GM12878 (cell line): ENCODE measurements around the gene C1orf53. TPM values are rescaled to one million over a fixed set of nuclear protein-coding genes. Genes with fewer than 3 reads are reported as not detected.

Experiments
- ATAC-seq: fragments of 200-7000 bp; cut with Tn5 transposase; 3 replicates; pipeline ENCODE4 v1.9.1; 2020; ENCODE audit warnings: mild to moderate bottlenecking, moderate library complexity
- BruUV-seq: library from RNA; stranded (reverse); fragments of 400-500 nt; replicated peaks from 2 replicates; lab custom pipeline; 2021; lab: Mats Ljungman, UMichigan
- CTCF ChIA-PET: fragments of 300-600 bp; sonication (Branson Sonifier 250); formaldehyde crosslinking; extraction: SDS; loops from one replicate; lab custom pipeline; 2021; ENCODE audit warnings: inconsistent platforms; lab: Yijun Ruan, JAX
- POLR2A ChIA-PET: fragments of 350-600 bp; formaldehyde crosslinking; extraction: SDS; loops from one replicate; lab custom pipeline; 2021; ENCODE audit warnings: inconsistent platforms; lab: Charles Lee
- RAD21 ChIA-PET: fragments of 300-600 bp; sonication (Branson Sonifier 250); formaldehyde crosslinking; loops from one replicate; lab custom pipeline; 2023; ENCODE audit warnings: antibody characterized with exemption; ENCODE audit not compliant: unreplicated experiment; lab: Charles Lee
- SMC1A ChIA-PET: fragments of 300-600 bp; sonication (Branson Sonifier 250); formaldehyde crosslinking; loops from one replicate; lab custom pipeline; 2023; ENCODE audit not compliant: unreplicated experiment, uncharacterized antibody; lab: Charles Lee
- DNase-seq: peaks from one replicate; pipeline ENCODE4 v3.0.0-alpha.2; 2011; ENCODE audit warnings: low read depth, low spot score
- FAIRE-seq: peaks from 3 replicates; lab custom pipeline; 2011; peaks lifted over from hg19 to GRCh38; lab: Jason Lieb, UNC
- H2AFZ ChIP-seq: 2 replicates; pipeline ENCODE4 v1.6.0; 2011; ENCODE audit warnings: low read depth, low read length, control low read depth; ENCODE audit not compliant: control insufficient read depth
- H3K27ac ChIP-seq: 2 replicates; pipeline ENCODE4 v1.5.1; 2011; ENCODE audit warnings: control low read depth; ENCODE audit not compliant: control insufficient read depth, insufficient read depth
- H3K27me3 ChIP-seq, 2 experiments: replicated peaks in 1 of 2; 2 replicates each; pipeline versions ENCODE4 v1.6.0 to v1.6.1; 2011; ENCODE audit warnings: low read length in 1 of 2; ENCODE audit not compliant: control insufficient read depth in 2 of 2, insufficient read depth in 2 of 2
- H3K36me3 ChIP-seq, 2 experiments: 2 replicates each; pipeline ENCODE4 v1.5.1; 2011; ENCODE audit warnings: low read length in 1 of 2; ENCODE audit not compliant: control insufficient read depth in 2 of 2, insufficient read depth in 2 of 2
- H3K4me1 ChIP-seq: 2 replicates; pipeline ENCODE4 v1.6.1; 2011; ENCODE audit warnings: mild to moderate bottlenecking, low read length, moderate library complexity, mixed read lengths; ENCODE audit not compliant: control insufficient read depth, insufficient read depth
- H3K4me2 ChIP-seq: 2 replicates; pipeline ENCODE4 v1.6.0; 2011; ENCODE audit warnings: control low read depth; ENCODE audit not compliant: control insufficient read depth, insufficient read depth
- H3K4me3 ChIP-seq: fragments of 200-600 bp; sonication (generic); 2 replicates; pipeline ENCODE4 v1.5.1; 2016
- H3K79me2 ChIP-seq: 2 replicates; pipeline ENCODE4 v1.6.0; 2011; ENCODE audit warnings: low read length; ENCODE audit not compliant: control insufficient read depth, insufficient read depth
- H3K9ac ChIP-seq: 2 replicates; pipeline ENCODE4 v1.8.0; 2011; ENCODE audit warnings: low read length, control low read depth, mixed read lengths; ENCODE audit not compliant: control insufficient read depth, insufficient read depth
- H3K9me3 ChIP-seq: replicated peaks from 3 replicates; pipeline ENCODE4 v1.5.1; 2011; ENCODE audit warnings: mild to moderate bottlenecking, low read length; ENCODE audit not compliant: control insufficient read depth, insufficient read depth
- H4K20me1 ChIP-seq: 2 replicates; pipeline ENCODE4 v1.6.0; 2011; ENCODE audit not compliant: control insufficient read depth, insufficient read depth
- BRCA1 ChIP-seq: IDR thresholded peaks from 2 replicates; pipeline ENCODE4 v1.6.1; 2011; ENCODE audit warnings: low read depth, low read length, improper control_type of control experiment
- CREB1 ChIP-seq: IDR thresholded peaks from 2 replicates; pipeline ENCODE4 v1.6.1; 2012; ENCODE audit warnings: low read depth, mild to moderate bottlenecking, inconsistent platforms
- CREM ChIP-seq: IDR thresholded peaks from 2 replicates; pipeline ENCODE4 v1.6.1; 2014; ENCODE audit warnings: antibody characterized with exemption, low read depth
- GABPA ChIP-seq: IDR thresholded peaks from 2 replicates; pipeline ENCODE4 v1.6.1; 2014; ENCODE audit warnings: antibody characterized with exemption, low read depth, mild to moderate bottlenecking, inconsistent platforms
- KAT2A ChIP-seq: conservative IDR thresholded peaks from 2 replicates; pipeline ENCODE4 v1.6.1; 2011; ENCODE audit warnings: low read depth, low read length; ENCODE audit not compliant: control insufficient read depth
- MEF2A ChIP-seq: IDR thresholded peaks from 2 replicates; pipeline ENCODE4 v1.6.1; 2011; ENCODE audit warnings: low read depth, mild to moderate bottlenecking, low read length, moderate library complexity; ENCODE audit not compliant: insufficient read depth
- MXI1 ChIP-seq: fragments of 150-350 bp; IDR thresholded peaks from 2 replicates; pipeline ENCODE4 v1.6.1; 2011; ENCODE audit warnings: low read depth, mild to moderate bottlenecking, inconsistent platforms, low read length, improper control_type of control experiment
- RCOR1 ChIP-seq: conservative IDR thresholded peaks from 2 replicates; pipeline ENCODE4 v1.6.1; 2012; ENCODE audit warnings: low read depth, low read length, improper control_type of control experiment
- SREBF1 ChIP-seq: IDR thresholded peaks from 2 replicates; pipeline ENCODE4 v1.6.1; 2012; ENCODE audit warnings: mild to moderate bottlenecking, low read length
- SRF ChIP-seq, 2 experiments: IDR thresholded peaks; 2 replicates each; pipeline ENCODE4 v1.6.1; 2011; ENCODE audit warnings: low read depth in 2 of 2, low read length in 2 of 2, mild to moderate bottlenecking in 1 of 2, moderate library complexity in 1 of 2
- TAF1 ChIP-seq: IDR thresholded peaks from 2 replicates; pipeline ENCODE4 v1.6.1; 2011; ENCODE audit warnings: mild to moderate bottlenecking, low read depth, low read length, borderline replicate concordance
- WRNIP1 ChIP-seq: IDR thresholded peaks from 2 replicates; pipeline ENCODE4 v1.6.1; 2011; ENCODE audit warnings: low read depth, low read length, improper control_type of control experiment, borderline replicate concordance
- YBX1 ChIP-seq: fragments of 450-650 bp; IDR thresholded peaks from 2 replicates; pipeline ENCODE4 v1.6.1; 2016; ENCODE audit warnings: antibody characterized with exemption
- ZNF24 ChIP-seq: fragments of 450-650 bp; IDR thresholded peaks from 2 replicates; pipeline ENCODE4 v1.6.1; 2017; ENCODE audit warnings: antibody characterized with exemption, mild to moderate bottlenecking
- in situ Hi-C: fragments of 300-500 bp; cut with MboI; formaldehyde crosslinking; loops from 9 replicates; pipeline ENCODE4 v1.14.3; 2018; ENCODE audit warnings: mixed read lengths
- intact Hi-C: fragments of 100-400 bp; cut with micrococcal nuclease; formaldehyde crosslinking; loops from one replicate; pipeline ENCODE4 v1.14.2; 2022; ENCODE audit not compliant: unreplicated experiment
- polyA plus RNA-seq, 11 experiments: library from polyadenylated mRNA; depleted of rRNA in 4 of 11; unstranded in 6 of 11; stranded (reverse) in 5 of 11; fragments of >200 nt; fragmentation: Nextera tagmentation in 4 of 11; fragmentation: Illumina TruSeq in 1 of 11; extraction: Ambion mirVana in 4 of 11; extraction: Trizol in 1 of 11; gene quantifications; 1 replicate in 1 of 11; 2 replicates in 10 of 11; pipeline versions ENCODE4 v1.2.1 to v1.2.3, GENCODE V29; 2011 to 2016; ENCODE audit warnings: inconsistent platforms in 2 of 11, missing spikeins in 2 of 11, low read depth in 1 of 11
- total RNA-seq, 4 experiments: library from RNA; depleted of rRNA in 3 of 4; stranded (reverse); fragments of >200 nt in 3 of 4; fragmentation: Illumina TruSeq in 1 of 4; extraction: Trizol in 1 of 4; gene quantifications; 2 replicates each; pipeline versions ENCODE4 v1.2.1 to v1.2.3, GENCODE V29; 2013 to 2021
- TF ChIP-seq, protein P1 (sequence below): IDR thresholded peaks from 2 replicates; pipeline ENCODE4 v1.6.1; 2012; ENCODE audit warnings: low read depth, low read length, improper control_type of control experiment
- TF ChIP-seq, protein P2 (sequence below): fragments of 450-650 bp; formaldehyde crosslinking; IDR thresholded peaks from 2 replicates; pipeline ENCODE4 v1.4.0; 2022; ENCODE audit warnings: mild to moderate bottlenecking, moderate library complexity
- TF ChIP-seq, protein P3 (sequence below): fragments of 450-650 bp; IDR thresholded peaks from 2 replicates; pipeline ENCODE4 v1.6.1; 2018; ENCODE audit warnings: mild to moderate bottlenecking, low read depth, moderate library complexity; ENCODE audit not compliant: partially characterized antibody
- TF ChIP-seq, protein P4 (sequence below): fragments of 450-650 bp; IDR thresholded peaks from 2 replicates; pipeline ENCODE4 v1.6.1; 2017; ENCODE audit warnings: mild to moderate bottlenecking

The C1orf53 gene
- total and polyA plus RNA-seq, 10 of the 15 experiments (the other 5 are each of a cell fraction or from before 2014, with no cell fraction given), result 0.31 to 5.4 (median 0.59) TPM

DNA sequence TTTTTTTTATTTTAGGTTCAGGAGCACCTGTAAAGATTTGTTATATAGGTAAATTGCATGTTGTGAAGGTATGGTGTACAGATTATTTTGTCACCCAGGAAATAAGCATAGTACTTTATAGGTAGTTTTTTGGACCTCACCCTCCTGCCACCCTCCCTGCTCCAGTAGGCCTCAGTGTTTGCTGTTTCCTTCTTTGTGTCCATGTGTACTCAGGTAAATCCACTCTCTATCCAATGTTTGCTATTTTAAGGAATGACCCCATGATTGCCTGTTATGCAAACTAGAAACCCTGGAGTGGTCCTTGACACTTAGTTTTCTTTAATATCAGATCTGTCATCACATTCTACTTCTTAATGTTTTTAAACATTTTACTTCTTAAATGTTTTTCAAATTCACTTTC, 48.7 kb downstream of the C1orf53 start:
- BruUV-seq, result no TSS peak
- no peak overlapping the region for H2AFZ ChIP-seq
- DNase-seq (no peak), FAIRE-seq (no peak), ATAC-seq (no peak)
- TF ChIP-seq YBX1 (no peak), MXI1 (no peak), RCOR1 (no peak), GABPA (no peak), KAT2A (no peak), BRCA1 (no peak), CREB1 (no peak), WRNIP1 (no peak), MEF2A (no peak), CREM (no peak), SREBF1 (no peak), ZNF24 (no peak), SRF (IDR thresholded peaks at IDR 0.05; ENCODE audit: low read depth in 2 of 2, low read length in 2 of 2) (no peak), TAF1 (no peak)
- TF ChIP-seq, protein P1, sequence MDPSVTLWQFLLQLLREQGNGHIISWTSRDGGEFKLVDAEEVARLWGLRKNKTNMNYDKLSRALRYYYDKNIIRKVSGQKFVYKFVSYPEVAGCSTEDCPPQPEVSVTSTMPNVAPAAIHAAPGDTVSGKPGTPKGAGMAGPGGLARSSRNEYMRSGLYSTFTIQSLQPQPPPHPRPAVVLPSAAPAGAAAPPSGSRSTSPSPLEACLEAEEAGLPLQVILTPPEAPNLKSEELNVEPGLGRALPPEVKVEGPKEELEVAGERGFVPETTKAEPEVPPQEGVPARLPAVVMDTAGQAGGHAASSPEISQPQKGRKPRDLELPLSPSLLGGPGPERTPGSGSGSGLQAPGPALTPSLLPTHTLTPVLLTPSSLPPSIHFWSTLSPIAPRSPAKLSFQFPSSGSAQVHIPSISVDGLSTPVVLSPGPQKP, result no peak
- TF ChIP-seq, protein P2, sequence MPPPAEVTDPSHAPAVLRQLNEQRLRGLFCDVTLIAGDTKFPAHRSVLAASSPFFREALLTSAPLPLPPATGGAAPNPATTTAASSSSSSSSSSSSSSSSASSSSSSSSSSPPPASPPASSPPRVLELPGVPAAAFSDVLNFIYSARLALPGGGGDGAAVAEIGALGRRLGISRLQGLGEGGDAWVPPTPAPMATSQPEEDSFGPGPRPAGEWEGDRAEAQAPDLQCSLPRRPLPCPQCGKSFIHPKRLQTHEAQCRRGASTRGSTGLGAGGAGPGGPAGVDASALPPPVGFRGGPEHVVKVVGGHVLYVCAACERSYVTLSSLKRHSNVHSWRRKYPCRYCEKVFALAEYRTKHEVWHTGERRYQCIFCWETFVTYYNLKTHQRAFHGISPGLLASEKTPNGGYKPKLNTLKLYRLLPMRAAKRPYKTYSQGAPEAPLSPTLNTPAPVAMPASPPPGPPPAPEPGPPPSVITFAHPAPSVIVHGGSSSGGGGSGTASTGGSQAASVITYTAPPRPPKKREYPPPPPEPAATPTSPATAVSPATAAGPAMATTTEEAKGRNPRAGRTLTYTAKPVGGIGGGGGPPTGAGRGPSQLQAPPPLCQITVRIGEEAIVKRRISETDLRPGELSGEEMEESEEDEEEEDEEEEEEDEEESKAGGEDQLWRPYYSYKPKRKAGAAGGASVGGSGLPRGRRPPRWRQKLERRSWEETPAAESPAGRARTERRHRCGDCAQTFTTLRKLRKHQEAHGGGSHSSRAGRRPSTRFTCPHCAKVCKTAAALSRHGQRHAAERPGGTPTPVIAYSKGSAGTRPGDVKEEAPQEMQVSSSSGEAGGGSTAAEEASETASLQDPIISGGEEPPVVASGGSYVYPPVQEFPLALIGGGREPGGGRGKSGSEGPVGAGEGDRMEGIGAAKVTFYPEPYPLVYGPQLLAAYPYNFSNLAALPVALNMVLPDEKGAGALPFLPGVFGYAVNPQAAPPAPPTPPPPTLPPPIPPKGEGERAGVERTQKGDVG (CRISPR knock-in tag), result no peak
- TF ChIP-seq, protein P3, sequence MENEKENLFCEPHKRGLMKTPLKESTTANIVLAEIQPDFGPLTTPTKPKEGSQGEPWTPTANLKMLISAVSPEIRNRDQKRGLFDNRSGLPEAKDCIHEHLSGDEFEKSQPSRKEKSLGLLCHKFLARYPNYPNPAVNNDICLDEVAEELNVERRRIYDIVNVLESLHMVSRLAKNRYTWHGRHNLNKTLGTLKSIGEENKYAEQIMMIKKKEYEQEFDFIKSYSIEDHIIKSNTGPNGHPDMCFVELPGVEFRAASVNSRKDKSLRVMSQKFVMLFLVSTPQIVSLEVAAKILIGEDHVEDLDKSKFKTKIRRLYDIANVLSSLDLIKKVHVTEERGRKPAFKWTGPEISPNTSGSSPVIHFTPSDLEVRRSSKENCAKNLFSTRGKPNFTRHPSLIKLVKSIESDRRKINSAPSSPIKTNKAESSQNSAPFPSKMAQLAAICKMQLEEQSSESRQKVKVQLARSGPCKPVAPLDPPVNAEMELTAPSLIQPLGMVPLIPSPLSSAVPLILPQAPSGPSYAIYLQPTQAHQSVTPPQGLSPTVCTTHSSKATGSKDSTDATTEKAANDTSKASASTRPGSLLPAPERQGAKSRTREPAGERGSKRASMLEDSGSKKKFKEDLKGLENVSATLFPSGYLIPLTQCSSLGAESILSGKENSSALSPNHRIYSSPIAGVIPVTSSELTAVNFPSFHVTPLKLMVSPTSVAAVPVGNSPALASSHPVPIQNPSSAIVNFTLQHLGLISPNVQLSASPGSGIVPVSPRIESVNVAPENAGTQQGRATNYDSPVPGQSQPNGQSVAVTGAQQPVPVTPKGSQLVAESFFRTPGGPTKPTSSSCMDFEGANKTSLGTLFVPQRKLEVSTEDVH, result no peak
- TF ChIP-seq, protein P4, sequence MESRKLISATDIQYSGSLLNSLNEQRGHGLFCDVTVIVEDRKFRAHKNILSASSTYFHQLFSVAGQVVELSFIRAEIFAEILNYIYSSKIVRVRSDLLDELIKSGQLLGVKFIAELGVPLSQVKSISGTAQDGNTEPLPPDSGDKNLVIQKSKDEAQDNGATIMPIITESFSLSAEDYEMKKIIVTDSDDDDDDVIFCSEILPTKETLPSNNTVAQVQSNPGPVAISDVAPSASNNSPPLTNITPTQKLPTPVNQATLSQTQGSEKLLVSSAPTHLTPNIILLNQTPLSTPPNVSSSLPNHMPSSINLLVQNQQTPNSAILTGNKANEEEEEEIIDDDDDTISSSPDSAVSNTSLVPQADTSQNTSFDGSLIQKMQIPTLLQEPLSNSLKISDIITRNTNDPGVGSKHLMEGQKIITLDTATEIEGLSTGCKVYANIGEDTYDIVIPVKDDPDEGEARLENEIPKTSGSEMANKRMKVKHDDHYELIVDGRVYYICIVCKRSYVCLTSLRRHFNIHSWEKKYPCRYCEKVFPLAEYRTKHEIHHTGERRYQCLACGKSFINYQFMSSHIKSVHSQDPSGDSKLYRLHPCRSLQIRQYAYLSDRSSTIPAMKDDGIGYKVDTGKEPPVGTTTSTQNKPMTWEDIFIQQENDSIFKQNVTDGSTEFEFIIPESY, result no peak
- no peak overlapping the region for H3K4me3 ChIP-seq
- no peak overlapping the region for H3K27ac ChIP-seq
- H3K27me3 ChIP-seq, result no peaks in the 10 kb centered on the region
- SMC1A ChIA-PET, result no interaction called here
- no peaks in the 10 kb centered on the region for H3K79me2 ChIP-seq
- no peaks in the 10 kb centered on the region for H4K20me1 ChIP-seq
- no peaks in the 10 kb centered on the region for H3K4me1 ChIP-seq
- H3K4me2 ChIP-seq, result no peak overlapping the region
- CTCF ChIA-PET, result no interaction called here
- intact Hi-C loops, result no loop called here
- POLR2A ChIA-PET, result no interaction called here
- H3K9me3 ChIP-seq, result no peaks in the 10 kb centered on the region
- no peaks in the 10 kb centered on the region for H3K36me3 ChIP-seq
- RAD21 ChIA-PET, result no interaction called here
- in situ Hi-C loops, result no loop called here
- no peak overlapping the region for H3K9ac ChIP-seq
